TTC549 (cell line): ENCODE results near the gene DNPEP.

Experiments used
- FAIRE-seq: peaks from 2 replicates; lab custom pipeline; 2012; peaks lifted over from hg19 to GRCh38; lab: Jason Lieb, UNC

The DNPEP gene

DNA sequence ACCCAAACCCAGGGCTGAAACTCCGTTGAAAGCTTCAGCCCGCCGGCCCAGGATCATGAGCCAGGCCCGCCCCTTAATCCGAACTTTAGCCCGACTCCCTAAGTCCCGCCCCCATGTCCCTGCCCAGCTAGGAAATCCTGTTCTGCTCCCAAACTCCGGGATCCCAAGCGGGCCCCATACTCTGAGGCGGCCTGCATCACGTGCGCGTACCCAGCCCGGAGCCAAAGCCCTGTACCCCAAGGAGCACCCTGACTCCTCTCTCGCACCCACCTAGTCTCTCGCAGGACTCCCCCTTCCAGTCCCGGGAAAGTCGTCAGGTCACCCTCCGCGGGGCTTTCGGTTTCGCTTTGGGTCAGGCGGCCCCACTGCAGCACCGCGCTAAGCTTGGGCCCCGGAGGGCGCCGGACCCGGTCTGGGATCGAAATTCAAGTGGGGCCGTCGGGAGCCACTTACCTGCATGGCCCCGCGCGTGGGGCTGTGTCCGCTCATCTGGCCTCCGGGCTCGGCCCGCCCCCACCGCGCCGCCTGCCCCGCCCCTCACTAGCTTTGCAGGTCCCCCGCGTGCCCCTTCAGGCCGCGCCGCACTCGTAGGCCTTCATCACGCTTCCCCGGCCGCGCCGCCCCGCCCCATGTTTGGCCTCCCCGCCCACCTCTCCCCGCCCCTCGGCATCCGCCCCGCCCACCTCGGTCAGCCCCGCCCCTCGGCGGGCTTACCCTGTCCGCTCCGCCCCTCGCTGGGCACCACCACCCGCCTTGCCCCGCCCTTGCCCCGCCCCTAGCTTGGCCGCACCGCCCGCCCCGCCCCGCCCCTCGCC is at the start of gene DNPEP:
DNPEP (minus strand) TSS at position 607 of the 815 bp plus-strand sequence; CDS start at position 489, 118 bp downstream.
- no peak for FAIRE-seq

DNA sequence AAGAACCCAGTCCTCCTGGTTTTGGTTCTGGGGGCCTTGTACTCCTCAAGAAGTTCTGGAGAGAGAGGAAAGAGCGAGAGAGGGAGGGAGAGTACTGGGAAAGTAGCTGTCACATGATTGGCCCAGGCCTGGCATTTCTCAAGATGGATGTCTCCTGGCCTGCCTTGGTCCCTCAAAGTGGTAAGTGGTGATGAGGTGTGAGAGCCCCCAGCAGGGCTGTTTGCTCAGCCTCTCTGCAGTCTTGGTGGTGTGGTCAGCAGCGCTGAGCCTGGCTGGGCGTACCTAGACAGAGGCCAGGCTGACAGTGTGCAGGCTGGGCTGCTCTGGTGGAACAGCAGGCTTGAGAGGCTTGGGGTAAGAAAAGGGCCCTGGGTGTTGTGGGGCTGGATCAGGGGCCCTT is 49.4 kb upstream of the DNPEP start:
- FAIRE-seq, result no peak

DNA sequence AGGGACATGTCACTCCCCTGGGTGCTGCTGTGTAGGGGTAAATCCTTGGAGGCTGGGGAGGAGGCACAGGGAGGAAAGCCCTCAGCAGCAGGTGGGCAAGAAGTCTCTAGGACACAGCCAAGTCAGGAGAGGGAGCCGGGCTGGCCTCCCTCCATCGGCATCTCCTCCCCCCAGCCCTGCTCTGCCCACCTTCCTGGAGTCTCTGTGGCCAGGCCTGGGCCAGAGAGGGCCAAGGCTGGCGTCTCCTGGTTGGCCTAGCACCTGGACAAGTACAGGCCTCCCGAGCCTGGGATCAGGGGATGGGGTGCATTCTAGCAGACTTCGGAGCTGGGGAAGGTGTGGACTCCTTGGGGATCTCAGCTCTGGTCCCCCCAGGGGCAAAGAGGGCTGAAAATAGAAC is 48.8 kb upstream of the DNPEP start:
- no peak for FAIRE-seq

DNA sequence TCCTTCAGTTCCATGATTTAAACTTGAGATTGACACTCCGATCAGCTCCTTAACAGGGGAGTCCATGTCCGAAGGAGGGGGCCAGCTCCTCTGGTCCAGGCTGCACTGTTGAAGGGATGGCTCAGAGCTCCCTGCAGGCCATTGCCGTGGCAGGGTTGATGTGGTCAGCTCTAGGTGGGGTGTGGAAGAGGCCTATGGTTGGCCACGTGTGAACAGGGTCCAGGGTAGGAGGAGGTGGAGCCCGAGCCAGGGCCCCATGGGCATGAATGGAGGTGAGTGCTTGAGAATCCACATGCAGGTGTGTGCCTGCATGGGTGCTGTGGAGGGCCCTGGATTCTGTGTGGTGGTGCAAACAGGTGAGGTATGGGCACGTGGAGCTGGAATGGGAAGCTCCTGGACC is 48.0 kb upstream of the DNPEP start:
- FAIRE-seq, result no peak

DNA sequence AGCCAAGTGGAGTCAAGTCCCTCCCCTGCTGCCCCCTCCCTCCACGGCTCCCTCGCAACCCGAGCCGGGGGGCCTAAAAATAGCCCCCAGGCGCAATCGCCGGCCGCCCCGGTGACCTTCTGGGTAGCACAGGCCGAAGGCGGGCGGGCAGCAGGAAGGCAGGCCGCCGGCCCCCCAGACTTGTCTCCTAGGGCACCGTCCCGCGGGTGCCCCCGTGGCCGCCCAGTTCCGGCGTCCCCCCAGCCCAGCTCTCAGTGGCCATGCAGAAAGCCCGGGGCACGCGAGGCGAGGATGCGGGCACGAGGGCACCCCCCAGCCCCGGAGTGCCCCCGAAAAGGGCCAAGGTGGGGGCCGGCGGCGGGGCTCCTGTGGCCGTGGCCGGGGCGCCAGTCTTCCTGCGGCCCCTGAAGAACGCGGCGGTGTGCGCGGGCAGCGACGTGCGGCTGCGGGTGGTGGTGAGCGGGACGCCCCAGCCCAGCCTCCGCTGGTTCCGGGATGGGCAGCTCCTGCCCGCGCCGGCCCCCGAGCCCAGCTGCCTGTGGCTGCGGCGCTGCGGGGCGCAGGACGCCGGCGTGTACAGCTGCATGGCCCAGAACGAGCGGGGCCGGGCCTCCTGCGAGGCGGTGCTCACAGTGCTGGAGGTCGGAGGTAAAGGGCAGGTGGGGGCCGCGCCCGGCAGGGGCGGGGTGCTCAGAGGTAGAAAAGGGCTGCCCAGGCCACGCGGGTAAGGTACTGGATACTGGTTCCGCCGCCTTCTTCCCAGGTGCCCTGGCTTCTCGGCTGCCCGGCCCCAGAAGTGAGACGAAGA is 47.2 kb upstream of the DNPEP start, which contains the start of gene SPEG:
SPEG (plus strand) TSS at position 126 of the 808 bp plus-strand sequence; CDS start at position 261, 135 bp downstream.
- no peak for FAIRE-seq

DNA sequence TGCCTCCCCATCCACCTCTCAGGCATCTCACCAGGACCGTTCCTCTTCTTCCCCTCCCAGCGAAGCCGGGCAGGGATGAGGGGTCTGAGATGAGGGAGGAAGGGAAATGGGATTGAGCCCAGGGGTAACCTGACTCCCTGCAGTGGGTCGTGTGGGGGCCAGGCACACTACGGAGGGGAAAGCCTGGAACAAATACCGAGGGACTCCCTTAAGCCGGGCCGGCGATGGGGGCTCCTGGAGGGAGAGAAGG is 46.7 kb upstream of the DNPEP start:
- no peak for FAIRE-seq

DNA sequence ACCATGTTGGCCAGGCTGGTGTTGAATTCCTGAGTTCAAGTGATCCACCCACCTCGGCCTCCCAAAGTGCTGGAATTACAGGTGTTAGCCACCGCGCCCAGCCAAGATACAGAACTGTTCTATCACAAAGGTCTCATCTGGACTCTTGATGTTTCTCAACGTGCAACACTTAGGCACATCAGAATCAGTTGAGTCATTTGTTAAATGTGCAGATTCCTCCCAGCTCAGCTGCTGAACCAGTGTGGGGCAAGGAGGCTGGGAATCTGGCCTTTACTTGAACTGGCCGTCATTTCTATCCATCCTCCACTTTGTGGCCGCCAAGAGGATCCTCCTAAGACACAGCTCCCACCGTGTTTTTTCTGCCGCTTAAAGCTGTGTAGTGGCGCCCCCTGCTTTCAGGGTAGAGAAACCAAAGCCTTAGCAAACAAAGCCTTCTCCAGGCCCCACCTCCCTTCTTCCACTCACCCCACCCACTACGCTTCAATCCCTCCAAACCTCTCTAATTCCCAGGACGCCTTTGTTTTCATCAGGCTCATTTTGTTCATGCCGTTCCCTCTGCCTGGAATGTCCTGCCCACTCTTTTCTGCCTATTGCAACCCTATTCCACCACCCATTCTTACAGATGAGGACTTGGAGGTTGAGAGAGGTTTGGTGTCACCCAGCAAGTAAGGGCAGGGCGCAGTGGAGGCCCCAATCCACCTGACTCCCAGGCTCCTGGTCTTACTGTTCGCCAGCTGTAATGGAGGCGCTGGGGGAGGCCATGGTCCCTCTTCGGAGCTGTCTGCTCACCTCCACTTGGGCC is 46.2 kb upstream of the DNPEP start:
- no peak for FAIRE-seq

DNA sequence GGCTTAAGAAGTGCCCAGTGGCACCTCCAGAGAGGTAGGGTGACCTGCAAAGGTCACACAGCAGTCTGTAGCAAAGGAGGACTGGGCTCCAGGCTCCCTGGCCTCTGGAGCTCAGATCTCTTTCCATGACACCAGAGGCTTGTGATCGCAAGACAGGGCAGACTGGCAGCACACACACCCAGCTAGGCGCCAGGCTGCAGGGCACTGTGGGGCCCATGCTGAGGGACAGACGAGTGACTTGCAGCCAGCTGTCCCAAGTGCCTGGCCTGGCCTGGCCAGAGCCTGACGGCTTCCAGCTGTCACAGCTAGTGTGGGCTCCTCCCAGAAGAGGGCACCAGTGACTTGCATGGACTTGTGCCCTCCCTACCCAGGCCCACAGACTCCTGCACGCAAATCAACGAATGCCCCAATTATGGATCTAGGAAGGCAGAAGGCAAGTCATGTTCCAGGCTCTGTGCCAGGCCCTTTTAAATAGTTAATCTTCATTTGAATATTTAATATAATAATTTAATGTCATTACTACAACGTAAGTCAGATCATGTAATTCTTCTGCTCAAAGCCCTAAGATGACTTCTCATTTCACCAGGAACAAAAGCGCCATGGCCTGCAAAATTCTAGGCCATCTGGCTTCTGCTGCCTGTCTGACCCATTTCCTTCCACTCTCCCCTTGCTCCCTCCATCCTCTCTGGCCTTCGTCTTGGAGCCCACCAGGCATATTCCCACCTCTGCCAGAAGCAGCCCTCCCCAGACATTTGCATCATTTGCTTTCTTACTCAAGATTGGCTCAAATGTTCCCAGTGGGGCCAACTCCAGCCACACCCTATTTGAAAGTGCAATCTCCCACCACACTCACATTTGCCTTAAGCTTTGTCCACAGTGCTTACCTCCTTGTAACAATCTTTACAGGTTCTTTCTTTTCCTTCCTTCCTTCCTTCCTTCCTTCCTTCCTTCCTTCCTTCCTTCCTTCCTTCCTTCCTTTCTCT is 43.2 kb upstream of the DNPEP start:
- FAIRE-seq, result no peak

DNA sequence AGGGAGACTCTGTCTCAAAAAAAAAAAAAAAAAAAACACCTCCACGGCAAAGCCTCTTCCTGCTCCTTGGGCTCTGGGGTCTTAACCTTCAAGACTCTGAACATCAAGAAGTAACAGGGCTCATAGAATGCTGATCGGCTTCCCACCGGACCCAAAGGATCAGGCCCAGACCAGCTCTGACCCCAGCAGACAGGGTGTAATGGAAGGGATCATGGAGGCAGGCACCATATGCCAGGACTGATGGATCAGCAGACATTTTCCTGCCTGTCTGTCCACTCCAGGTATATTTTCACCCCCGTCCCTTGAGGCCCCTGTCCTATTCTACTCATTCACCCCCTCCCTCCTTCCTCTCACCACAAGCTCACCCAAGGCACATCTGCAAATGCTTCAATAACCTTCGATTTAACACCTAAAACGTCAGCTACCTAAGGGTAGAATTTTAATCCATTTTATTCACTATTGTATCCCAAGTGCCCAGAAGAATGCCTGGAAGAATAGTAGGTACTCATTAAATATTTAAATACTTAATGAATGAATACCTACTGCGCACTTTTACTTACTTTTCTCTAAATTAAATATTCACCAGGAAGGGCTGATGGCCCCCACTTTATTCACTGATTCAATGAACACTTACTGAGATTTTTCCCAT is 42.4 kb upstream of the DNPEP start:
- no peak for FAIRE-seq

DNA sequence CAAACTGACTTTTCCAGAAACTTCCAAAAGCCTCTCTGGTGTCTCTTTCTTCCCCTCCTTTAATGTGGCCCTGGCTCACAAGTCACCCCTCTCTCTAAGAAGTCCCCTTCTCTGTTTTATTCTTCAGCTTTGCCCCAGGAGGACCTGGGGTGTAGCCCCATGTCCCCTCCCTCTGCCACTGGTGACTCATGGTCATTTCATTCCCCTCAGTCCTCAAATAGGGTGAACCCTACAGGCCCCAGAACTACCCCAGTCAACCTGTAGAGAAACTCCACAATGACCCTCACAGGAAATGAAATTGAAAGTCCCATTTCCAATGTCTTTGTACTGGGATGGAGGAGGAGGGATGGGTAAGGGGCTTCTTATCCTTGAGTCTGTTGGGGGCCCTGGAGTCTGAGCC is 40.8 kb upstream of the DNPEP start:
- FAIRE-seq, result no peak

DNA sequence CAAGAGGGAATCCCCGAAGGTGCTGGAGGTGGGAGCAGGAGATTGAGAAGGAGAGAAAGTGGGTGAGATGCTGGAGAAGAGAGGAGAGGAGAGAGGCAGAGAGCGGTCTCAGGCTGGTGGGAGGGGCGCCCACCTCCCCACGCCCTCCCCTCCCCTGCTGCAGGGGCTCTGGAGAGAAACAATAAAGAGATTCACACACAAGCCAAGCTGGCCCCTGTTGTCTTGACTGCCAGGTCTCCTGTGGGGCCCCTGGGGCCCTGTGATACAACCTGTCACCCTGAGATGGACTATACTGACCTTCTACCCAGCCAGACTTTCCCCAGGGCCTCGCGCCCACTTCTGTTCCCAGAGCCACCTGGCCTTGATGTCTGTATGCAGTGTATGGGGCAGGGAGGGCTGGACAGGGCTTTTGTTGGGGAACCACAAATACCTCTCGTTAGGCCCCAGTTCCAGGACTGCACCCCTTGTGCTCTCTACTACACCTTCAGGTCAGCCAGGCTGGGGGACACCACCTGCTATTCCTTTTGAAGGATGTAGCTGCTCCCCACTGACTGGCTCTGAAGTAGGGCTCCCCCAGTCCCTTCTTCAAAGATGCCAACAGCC is 38.9 kb upstream of the DNPEP start:
- no peak for FAIRE-seq

DNA sequence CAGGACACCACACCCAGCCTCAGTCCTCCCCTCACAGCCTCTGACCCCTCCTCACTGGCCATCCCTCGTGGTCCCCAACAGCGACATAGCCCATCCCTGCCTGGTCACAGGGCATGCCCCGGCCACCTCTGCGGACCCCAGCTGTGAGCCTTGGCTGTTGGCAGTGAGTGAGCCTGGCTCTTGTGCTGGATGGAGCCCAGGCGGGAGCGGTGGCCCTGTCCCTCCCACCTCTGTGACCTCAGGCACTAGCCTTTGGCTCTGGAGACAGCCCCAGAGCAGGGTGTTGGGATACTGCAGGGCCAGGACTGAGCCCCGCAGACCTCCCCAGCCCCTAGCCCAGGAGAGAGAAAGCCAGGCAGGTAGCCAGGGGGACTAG is 38.3 kb upstream of the DNPEP start:
- FAIRE-seq, result no peak

DNA sequence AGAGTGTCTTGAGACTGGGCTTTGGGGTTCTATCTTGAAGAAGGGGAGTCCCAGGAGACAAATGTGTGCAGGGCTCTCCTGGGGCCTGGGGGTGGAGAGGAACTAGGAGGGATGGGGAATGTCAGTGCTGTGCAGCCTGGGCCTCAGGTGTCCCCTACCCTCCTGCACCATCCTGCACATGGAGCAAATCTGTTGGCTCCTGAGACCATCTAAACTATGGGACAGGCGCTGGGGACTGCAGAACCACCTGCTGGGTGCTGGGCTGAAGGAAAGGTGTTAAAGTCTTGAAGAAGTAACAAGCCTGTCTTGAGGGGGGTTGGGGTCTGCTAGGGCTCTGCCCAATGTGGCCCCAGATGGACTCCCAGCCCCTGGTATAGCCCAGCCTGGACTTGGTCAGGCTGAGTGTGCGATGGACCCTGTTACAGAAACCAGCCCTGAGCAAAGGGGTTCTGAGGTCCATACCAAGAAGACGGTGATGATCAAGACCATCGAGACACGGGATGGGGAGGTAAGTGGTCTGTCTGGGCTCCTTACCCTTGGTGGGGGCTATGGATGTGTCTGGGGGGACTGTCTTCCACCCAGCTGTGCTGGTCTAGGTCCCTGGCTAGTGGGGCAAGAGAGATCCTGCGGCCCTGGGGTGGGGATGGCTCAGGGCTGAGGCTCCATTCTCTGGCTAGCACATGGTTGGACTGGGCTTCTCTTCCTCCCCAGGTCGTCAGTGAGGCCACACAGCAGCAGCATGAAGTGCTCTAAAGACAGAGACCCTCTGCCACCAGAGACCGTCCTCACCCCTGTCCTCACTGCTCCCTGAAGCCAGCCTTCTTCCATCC is 37.7 kb upstream of the DNPEP start:
- FAIRE-seq, result no peak

DNA sequence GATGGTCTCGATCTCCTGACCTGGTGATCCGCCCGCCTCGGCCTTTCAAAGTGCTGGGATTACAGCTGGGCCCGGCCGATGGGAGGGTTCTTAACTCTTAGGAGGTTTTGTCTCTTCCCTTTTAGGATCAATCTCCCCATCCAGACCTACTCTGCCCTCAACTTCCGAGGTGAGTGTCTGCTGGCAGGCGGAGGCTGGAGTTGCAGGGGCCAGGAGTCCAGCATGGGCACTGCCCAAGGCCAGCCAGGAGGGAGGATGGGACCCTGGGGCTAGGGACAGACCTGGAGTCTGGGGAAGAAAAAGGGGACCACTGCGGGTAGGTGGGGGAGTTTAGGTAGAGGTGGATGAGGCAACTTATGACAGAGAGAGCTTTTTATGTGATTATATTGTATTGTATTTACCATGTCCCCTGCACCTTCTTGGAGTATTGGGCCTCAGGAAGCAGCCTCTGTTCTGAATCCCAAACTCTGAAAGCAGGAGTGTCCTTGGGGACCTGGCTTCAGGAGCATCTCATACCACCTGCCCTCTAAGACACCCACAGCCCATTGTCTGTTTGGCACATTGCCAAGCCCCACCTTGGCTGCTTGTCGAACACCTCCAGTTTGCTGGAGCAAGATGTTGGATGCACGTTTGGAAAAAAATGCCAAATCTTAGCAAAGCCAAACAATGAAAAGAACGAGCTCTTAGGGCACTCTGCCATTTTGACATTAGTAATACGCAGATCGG is 36.1 kb upstream of the DNPEP start:
- FAIRE-seq, result no peak

DNA sequence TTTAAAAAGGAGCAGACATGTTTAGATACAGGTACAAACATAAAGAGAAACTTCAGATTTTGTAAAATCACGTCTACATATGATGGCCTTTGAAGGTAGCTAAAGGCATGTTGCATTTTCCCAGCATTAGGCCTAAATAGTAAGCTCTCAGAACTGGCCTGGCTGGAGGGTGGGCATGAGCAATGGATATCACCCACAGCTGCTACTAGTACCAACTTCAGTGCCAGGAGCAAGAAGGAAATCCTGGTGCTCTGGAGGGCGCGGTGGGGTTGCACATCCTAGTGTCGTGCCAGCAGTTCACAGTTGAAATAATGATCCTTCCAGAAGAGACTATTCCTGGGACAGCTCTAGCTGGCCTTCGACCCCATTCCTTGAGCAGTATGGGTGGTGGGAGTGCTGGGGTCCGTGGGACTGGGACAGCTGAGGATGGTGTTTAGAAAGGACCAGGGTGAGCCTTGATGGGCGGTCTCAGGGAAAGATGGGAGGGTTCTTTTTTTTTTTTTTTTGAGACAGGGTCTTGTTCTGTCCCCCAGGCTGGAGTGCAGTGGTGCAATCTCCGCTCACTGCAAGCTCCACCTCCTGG is 35.3 kb upstream of the DNPEP start:
- FAIRE-seq, result no peak

DNA sequence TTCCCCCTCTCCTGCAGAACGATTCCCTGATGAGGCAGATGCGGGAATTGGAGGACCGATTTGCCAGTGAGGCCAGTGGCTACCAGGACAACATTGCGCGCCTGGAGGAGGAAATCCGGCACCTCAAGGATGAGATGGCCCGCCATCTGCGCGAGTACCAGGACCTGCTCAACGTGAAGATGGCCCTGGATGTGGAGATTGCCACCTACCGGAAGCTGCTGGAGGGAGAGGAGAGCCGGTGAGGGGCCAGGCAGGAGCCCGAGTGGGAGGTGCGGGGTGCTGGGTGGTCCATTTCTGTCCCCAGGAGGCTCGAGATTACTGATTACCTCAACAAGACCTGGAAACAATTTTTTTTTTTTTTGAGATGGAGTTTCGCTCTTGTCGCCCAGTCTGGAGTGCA is 33.6 kb upstream of the DNPEP start:
- no peak for FAIRE-seq

DNA sequence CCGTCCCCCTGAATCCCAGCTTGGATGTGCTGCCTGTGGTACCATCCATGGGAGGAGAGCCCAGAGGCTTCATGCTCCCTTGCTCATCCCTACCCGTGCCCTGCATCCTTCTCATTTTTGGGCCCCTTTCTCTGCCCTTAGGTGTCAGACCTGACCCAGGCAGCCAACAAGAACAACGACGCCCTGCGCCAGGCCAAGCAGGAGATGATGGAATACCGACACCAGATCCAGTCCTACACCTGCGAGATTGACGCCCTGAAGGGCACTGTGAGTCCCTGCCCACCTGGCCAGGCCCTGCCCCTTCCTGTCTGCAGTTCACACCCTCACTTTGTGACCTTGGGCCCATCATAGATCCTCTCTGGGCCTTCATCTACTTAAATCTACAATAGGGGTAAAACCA is 33.0 kb upstream of the DNPEP start:
- no peak for FAIRE-seq

DNA sequence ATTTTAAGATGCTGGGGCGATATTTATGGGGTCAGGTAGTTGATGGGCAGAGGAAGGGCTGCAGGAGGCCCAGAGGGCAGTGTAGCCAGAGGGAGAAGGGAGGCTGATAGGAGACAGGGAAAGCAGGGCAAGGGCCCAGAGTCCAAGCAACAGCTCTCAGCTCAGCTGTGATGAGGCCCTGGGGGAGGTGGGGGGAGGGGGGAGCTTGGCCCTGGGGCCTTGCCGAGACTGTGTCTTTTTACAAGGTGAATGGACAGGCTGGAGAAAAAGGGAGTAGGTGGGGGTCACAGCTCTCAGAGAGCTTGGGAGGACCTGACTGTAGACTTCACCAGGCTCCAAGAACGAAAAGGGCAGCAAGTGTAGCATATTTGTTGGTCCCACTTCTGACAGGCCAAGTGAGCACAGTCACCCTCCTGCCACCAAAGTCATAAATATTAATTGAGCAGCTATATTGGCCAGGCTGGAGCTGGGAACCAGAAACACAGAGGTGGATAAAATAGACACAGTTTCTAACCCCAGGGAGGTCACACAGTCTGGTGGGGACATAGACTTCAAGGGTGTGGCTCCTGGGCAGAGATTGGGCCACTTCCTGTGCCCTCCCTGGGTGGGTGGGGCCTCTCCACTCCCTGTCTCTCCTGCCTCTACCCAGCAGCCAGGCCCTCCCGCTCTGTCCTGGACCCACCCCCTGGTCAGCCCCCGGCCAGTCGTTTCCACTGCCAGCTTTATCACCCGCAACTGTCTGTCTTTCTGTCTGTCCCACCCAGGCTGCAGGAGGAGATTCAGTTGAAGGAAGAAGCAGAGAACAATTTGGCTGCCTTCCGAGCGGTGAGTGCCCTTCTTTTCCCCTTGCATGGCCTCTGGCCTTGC is 31.9 kb upstream of the DNPEP start:
- FAIRE-seq, result no peak
